ENCODE measurements around the gene SLC35E3.

The SLC35E3 gene

GRCh38 chr12:68745904-68746571 is at the start of gene SLC35E3:
SLC35E3 (plus strand) TSS chr12:68746176; CDS start chr12:68746378, 202 bp downstream.
- DNase-seq (ENCODE audit: low spot score) = peak; percentile 94

GRCh38 chr12:68699486-68699885 is 46.5 kb upstream of the SLC35E3 start:
- no peak for DNase-seq (ENCODE audit: low spot score)

GRCh38 chr12:68727776-68728175 is 18.2 kb upstream of the SLC35E3 start:
- no peak for DNase-seq (ENCODE audit: low spot score)

DNA sequence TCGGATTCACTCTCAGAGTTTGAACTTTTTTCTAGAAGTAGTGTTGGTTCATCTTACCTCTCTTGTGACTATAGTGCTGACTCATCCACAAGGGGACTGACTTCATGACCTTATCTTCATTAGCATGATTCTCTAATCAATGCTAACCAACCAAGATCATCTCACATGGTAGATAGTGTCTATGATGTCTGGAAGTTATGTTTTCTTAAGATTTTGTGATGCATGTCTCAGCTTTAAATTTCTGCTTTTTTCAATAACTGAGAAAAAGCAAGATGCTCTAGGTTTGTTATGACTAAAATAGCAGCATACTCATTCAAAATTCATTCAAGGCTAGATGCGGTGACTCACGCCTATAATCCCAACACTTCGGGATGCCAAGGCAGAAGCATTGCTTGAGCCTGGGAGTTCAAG is 12.3 kb upstream of the SLC35E3 start:
- DNase-seq (ENCODE audit: low spot score) = no peak

DNA sequence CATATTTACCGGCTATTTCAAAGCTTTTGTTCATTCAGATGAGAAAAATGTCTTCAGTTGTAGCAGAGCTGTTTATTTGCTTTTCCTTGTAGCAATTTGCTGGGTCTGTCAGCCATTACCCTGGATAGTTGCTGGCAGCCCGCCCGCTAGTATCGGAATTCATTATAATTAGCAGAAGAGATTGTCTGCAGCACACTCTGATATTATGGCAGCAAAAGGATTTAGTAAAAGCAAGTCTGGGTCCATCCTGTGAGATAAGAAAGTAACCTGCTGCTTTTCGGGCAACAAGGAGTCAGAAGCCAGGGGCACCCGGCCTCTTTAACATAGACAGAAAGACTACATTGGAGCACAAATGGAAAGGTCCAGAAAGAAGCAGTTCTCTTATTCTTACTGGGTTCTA is 6.1 kb upstream of the SLC35E3 start:
- DNase-seq (ENCODE audit: low spot score) = no peak

- no peak for DNase-seq (ENCODE audit: low spot score)
These were observed 2.6 kb upstream of the SLC35E3 start for GRCh38 chr12:68743356-68743755.

- DNase-seq (ENCODE audit: low spot score) = no peak
These were observed 536 bp upstream of the SLC35E3 start for GRCh38 chr12:68745376-68745903.

DNA sequence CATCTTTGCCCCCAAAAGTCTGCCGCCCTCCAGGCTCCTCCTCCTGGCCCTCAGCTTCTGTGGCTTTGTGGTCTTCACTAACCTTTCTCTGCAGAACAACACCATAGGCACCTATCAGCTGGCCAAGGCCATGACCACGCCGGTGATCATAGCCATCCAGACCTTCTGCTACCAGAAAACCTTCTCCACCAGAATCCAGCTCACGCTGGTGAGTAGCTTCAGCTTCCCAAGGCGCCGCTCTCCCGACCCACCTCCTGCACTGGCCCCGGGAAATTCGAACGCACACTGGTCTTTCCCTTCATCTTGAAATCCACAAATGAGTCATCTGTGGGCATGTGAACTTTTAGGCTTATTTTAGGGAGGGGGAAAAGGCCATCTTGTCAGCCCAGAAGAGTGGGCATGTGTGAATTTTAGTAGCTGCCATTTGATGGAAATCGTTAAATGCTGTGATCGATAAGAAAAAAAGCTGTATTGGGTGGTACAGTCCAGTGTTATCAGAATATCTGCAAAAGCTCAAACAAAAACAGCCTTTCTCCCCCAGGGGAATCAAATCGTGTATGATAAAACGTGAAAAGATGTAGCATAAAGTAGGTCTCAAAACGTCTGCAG is 700 bp downstream of the SLC35E3 start:
- DNase-seq (ENCODE audit: low spot score) = peak; percentile 59

DNA sequence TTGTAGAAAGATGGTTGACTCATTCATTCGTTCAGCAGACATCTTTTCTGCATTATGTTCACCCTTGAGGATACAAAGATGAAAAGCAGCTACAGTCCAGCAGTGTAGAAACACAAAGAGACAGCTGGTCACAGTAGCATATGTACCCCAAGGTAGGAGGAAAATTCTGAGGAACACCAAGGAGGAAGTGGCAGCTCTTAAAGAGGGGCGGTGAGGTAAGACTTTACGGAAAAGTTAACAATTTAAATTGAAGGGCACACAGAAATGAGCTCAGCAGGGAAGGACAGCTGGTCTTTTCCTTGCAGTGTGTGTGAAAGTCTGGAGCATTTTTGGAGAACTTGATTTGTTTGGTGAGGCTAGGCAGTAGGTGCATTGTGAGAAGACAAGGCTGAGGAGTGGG is 3.5 kb downstream of the SLC35E3 start:
- no peak for DNase-seq (ENCODE audit: low spot score)

- DNase-seq (ENCODE audit: low spot score) = no peak
These were observed 3.9 kb downstream of the SLC35E3 start for GRCh38 chr12:68749861-68750260.

GRCh38 chr12:68750506-68750905 is 4.5 kb downstream of the SLC35E3 start:
- DNase-seq (ENCODE audit: low spot score) = no peak

DNA sequence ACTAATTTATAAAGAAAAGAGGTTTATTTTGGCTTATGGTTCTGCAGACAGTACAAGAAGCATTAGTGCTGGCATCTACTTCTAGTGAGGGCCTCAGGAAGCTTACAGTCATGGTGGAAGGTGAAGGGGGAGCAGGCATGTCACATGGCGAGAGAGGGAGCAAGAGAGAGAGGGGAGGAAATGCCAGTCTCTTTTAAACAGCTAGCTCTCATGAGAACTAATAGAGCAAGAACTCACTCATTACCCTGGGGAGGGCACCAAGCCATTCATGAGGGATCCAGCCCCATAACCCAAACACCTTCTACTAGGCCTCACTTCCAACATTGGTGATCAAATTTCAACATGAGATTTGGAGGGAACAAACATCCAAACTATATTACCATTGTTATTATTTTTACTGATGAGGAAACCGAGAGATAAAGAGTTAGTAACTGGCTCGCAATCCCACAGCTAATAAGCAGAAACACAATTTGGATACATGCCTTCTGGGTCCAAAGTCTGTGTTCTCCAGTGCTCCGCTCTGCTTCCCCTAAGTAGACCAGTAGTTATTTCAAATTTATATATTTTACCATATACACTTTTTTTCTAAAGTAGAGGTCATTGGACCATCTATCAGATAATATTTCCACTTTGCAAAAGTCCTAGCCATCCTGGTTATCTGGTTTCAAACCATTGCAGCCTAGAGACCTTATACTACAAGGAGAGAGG is 9.7 kb downstream of the SLC35E3 start:
- no peak for DNase-seq (ENCODE audit: low spot score)

- DNase-seq (ENCODE audit: low spot score) = no peak
These were observed 13.9 kb downstream of the SLC35E3 start for GRCh38 chr12:68759852-68760251.

- no peak for DNase-seq (ENCODE audit: low spot score)
These were observed 14.9 kb downstream of the SLC35E3 start for GRCh38 chr12:68760806-68761441.

DNA sequence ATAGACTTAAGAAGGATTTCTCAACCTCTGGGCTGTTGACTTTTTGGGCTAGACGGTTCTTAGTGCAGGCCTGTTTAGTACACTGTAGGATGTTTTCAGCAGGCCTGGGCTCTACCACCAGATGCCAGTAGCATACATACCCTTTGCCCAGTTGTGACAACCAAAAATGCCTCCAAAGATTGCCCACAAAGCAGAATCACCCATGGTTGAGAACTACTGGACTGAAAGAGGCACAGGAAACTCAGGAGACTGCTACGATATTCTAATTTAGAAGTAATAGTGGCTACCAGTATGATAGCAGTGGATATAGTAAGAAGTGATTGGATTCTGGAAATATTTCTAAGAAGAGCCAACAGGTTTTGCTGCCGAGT is 15.5 kb downstream of the SLC35E3 start:
- DNase-seq (ENCODE audit: low spot score) = no peak

GRCh38 chr12:68761901-68762630 is 16.1 kb downstream of the SLC35E3 start:
- DNase-seq (ENCODE audit: low spot score) = no peak

- DNase-seq (ENCODE audit: low spot score) = no peak
These were observed 16.7 kb downstream of the SLC35E3 start for GRCh38 chr12:68762691-68763090.

GRCh38 chr12:68765696-68766095 is 19.7 kb downstream of the SLC35E3 start:
- no peak for DNase-seq (ENCODE audit: low spot score)

GRCh38 chr12:68766646-68767045 is 20.7 kb downstream of the SLC35E3 start:
- DNase-seq (ENCODE audit: low spot score) = no peak

DNA sequence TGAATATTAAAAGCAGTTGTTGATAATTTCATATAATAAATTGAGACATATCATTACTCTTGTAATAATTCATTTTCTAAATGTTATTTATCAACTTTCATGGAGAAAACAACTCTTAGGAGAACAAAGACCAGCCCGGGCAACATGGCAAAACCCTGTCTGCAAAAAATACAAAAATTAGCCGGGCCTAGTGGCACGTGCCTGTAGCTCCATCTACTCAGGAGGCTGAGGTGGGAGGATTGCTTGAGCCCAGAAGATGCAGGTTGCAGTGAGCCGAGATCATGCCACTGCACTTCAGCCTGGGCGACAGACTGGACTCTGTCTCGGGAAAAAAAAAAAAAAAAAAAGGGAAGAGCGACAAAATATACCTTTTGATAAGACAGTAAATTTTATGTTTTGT is 21.2 kb downstream of the SLC35E3 start:
- no peak for DNase-seq (ENCODE audit: low spot score)

DNA sequence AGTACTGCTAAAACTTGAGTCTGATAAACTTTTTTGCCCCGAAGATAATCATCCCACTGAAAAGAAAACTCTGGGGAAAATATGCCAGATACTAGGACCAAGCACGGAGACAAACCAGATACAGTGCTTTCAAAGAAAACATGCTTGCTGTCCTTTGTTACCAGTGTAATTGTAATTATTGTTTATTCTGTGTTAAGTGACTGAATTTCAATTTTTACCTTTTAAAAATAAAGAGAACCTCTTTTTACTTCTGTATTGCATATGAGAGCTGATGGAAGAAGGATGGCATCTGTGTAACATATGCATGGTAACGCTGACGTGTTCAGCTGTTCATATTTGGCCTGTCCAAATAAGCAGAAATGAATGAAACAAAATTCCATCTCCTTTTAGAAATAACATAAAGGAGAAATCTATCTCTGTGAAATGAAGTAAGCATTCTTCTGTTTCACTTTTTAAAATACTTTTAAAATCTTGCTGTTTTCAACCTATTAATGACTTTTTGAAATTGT is 22.5 kb downstream of the SLC35E3 start:
- DNase-seq (ENCODE audit: low spot score) = no peak

DNA sequence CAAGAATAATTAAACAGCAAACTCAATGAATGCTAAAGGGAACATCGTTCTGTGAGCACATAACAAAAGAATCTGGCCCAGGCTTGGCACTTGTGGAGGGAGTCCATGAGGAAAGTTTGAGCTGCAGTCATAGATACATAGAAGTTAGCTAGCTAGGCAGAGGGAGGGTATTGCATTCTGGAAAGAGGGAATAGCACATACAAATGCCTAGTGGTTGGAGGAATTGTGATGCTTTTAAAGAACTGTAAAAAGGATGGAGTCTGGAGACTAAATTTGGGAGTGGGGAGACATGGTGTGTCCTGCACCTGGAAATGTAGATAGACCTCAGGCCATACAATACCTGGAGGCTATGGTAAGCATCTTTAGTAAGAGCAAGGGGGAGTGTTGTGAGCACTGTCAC is 24.0 kb downstream of the SLC35E3 start:
- DNase-seq (ENCODE audit: low spot score) = no peak
